HepG2 (cell line): ENCODE data around the gene SHLD1. TPM values are rescaled to one million over a fixed set of nuclear protein-coding genes. Genes with fewer than 3 reads are reported as not detected.
A peak's percentile ranks its signal among the peaks of the same experiment; 100 is the strongest.

Experiments
- ATRX ChIP-seq: sonication (generic); formaldehyde crosslinking; IDR thresholded peaks from 2 replicates; pipeline ENCODE4 v1.4.0; 2020; ENCODE audit warnings: missing genetic modification reagents, borderline replicate concordance
- CREM ChIP-seq, 2 experiments: sonication (generic) in 1 of 2; formaldehyde crosslinking in 1 of 2; IDR thresholded peaks; 2 replicates each; pipeline versions ENCODE4 v1.4.0 to v1.6.1; 2016 to 2020; ENCODE audit warnings: antibody characterized with exemption in 1 of 2, mild to moderate bottlenecking in 1 of 2, missing genetic modification reagents in 1 of 2
- FOXJ3 ChIP-seq: sonication (generic); formaldehyde crosslinking; IDR thresholded peaks from 2 replicates; pipeline ENCODE4 v1.4.0; 2020; ENCODE audit warnings: missing genetic modification reagents, mild to moderate bottlenecking, borderline replicate concordance
- KDM6A ChIP-seq: IDR thresholded peaks from 2 replicates; pipeline ENCODE4 v1.6.1; 2016; ENCODE audit warnings: low read depth
- PAF1 ChIP-seq: IDR thresholded peaks from 2 replicates; pipeline ENCODE4 v1.6.1; 2016; ENCODE audit warnings: missing genetic modification reagents, missing compliant biosample characterization
- POLR2AphosphoS5 ChIP-seq: IDR thresholded peaks from 2 replicates; pipeline ENCODE4 v1.6.1; 2012; ENCODE audit warnings: low read depth, low read length
- POLR2G ChIP-seq: fragments of 200-400 bp; formaldehyde crosslinking; IDR thresholded peaks from 2 replicates; pipeline ENCODE4 v1.6.1; 2018; ENCODE audit warnings: mild to moderate bottlenecking, low read depth, low read length, moderate library complexity
- RBFOX2 ChIP-seq: fragments of 200-400 bp; formaldehyde crosslinking; IDR thresholded peaks from 2 replicates; pipeline ENCODE4 v1.6.1; 2017; ENCODE audit warnings: low read depth, mild to moderate bottlenecking, low read length
- SNRNP70 ChIP-seq: fragments of 200-400 bp; formaldehyde crosslinking; IDR thresholded peaks from 2 replicates; pipeline ENCODE4 v1.6.1; 2017; ENCODE audit warnings: mild to moderate bottlenecking, low read depth, low read length, moderate library complexity
- SOX5 ChIP-seq: IDR thresholded peaks from 2 replicates; pipeline ENCODE4 v1.6.1; 2016; ENCODE audit warnings: borderline replicate concordance
- SRY ChIP-seq: sonication (generic); formaldehyde crosslinking; IDR thresholded peaks from 2 replicates; pipeline ENCODE4 v1.8.0; 2022; ENCODE audit warnings: mild to moderate bottlenecking, missing genetic modification reagents
- TSC22D2 ChIP-seq: sonication (generic); formaldehyde crosslinking; IDR thresholded peaks from 2 replicates; pipeline ENCODE4 v1.5.1; 2020; ENCODE audit warnings: missing genetic modification reagents, mild to moderate bottlenecking, borderline replicate concordance
- U2AF1 ChIP-seq: fragments of 200-400 bp; formaldehyde crosslinking; optimal IDR thresholded peaks from 2 replicates; pipeline ENCODE3; 2017; ENCODE audit warnings: mild to moderate bottlenecking, low read depth, low read length
- ZKSCAN5 ChIP-seq: sonication (generic); formaldehyde crosslinking; IDR thresholded peaks from 2 replicates; pipeline ENCODE4 v1.5.1; 2020; ENCODE audit warnings: mild to moderate bottlenecking, missing genetic modification reagents
- ZNF33A ChIP-seq: sonication (generic); formaldehyde crosslinking; IDR thresholded peaks from 2 replicates; pipeline ENCODE4 v1.5.1; 2020; ENCODE audit warnings: missing genetic modification reagents, mild to moderate bottlenecking, moderate library complexity, borderline replicate concordance
- ZNF431 ChIP-seq: sonication (generic); formaldehyde crosslinking; IDR thresholded peaks from 2 replicates; pipeline ENCODE4 v1.9.0; 2022; ENCODE audit warnings: missing genetic modification reagents, low read depth, mild to moderate bottlenecking, borderline replicate concordance
- ZNF614 ChIP-seq: IDR thresholded peaks from 2 replicates; pipeline ENCODE4 v1.6.1; 2018; ENCODE audit warnings: missing biosample characterization, missing genetic modification reagents, inconsistent platforms, borderline replicate concordance
- ZNF782 ChIP-seq: sonication (generic); formaldehyde crosslinking; IDR thresholded peaks from 2 replicates; pipeline ENCODE4 v1.4.0; 2020; ENCODE audit warnings: missing genetic modification reagents, mild to moderate bottlenecking, borderline replicate concordance
- polyA plus RNA-seq, 8 experiments: library from polyadenylated mRNA; depleted of rRNA in 3 of 8; stranded (reverse) in 7 of 8; unstranded in 1 of 8; fragments of >200 nt; fragmentation: Illumina TruSeq in 4 of 8; extraction: Trizol in 4 of 8; gene quantifications; 2 replicates each; pipeline versions ENCODE4 v1.2.1 to v1.2.3, GENCODE V29; 2011 to 2016; ENCODE audit warnings: low read depth in 4 of 8, missing spikeins in 1 of 8, mixed read lengths in 1 of 8; ENCODE audit not compliant: insufficient read depth in 1 of 8
- total RNA-seq, 5 experiments: library from RNA; depleted of rRNA; stranded (reverse); fragments of >200 nt; fragmentation: Illumina TruSeq; extraction: Trizol; gene quantifications; 2 replicates each; pipeline ENCODE4 v1.2.3, GENCODE V29; 2016; ENCODE audit warnings: low read depth in 1 of 5
- TF ChIP-seq, protein P1 (sequence below): fragments of 450-650 bp; IDR thresholded peaks from 2 replicates; pipeline ENCODE4 v1.6.1; 2017; ENCODE audit warnings: mild to moderate bottlenecking
- TF ChIP-seq, protein P2 (sequence below): sonication (generic); formaldehyde crosslinking; IDR thresholded peaks from 2 replicates; pipeline ENCODE4 v1.4.0; 2020; ENCODE audit warnings: missing genetic modification reagents, borderline replicate concordance
- TF ChIP-seq, protein P3 (sequence below): sonication (generic); formaldehyde crosslinking; IDR thresholded peaks from 2 replicates; pipeline ENCODE4 v1.8.0; 2022; ENCODE audit warnings: missing genetic modification reagents, mild to moderate bottlenecking, inconsistent platforms, borderline replicate concordance

Gene SHLD1
- total and polyA plus RNA-seq, 2 of the 13 experiments (the other 11 are each of a cell fraction or from before 2014, with no cell fraction given) = 8.9 to 10.0 TPM

- TF ChIP-seq, protein P1, sequence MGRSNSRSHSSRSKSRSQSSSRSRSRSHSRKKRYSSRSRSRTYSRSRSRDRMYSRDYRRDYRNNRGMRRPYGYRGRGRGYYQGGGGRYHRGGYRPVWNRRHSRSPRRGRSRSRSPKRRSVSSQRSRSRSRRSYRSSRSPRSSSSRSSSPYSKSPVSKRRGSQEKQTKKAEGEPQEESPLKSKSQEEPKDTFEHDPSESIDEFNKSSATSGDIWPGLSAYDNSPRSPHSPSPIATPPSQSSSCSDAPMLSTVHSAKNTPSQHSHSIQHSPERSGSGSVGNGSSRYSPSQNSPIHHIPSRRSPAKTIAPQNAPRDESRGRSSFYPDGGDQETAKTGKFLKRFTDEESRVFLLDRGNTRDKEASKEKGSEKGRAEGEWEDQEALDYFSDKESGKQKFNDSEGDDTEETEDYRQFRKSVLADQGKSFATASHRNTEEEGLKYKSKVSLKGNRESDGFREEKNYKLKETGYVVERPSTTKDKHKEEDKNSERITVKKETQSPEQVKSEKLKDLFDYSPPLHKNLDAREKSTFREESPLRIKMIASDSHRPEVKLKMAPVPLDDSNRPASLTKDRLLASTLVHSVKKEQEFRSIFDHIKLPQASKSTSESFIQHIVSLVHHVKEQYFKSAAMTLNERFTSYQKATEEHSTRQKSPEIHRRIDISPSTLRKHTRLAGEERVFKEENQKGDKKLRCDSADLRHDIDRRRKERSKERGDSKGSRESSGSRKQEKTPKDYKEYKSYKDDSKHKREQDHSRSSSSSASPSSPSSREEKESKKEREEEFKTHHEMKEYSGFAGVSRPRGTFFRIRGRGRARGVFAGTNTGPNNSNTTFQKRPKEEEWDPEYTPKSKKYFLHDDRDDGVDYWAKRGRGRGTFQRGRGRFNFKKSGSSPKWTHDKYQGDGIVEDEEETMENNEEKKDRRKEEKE = no peak
- TF ChIP-seq RBFOX2 (no peak), ZNF614 (CRISPR knock-in tag) (0 out of 2 replicates have a peak, but pooled peaks have one; percentile 14), POLR2AphosphoS5 (no peak), POLR2G (no peak), SOX5 (CRISPR knock-in tag) (peak; percentile 87), ATRX (CRISPR knock-in tag) (no peak), KDM6A (CRISPR knock-in tag) (no peak), ZKSCAN5 (CRISPR knock-in tag) (no peak), TSC22D2 (CRISPR knock-in tag) (no peak), PAF1 (CRISPR knock-in tag) (no peak), ZNF782 (CRISPR knock-in tag) (no peak), ZNF33A (CRISPR knock-in tag) (no peak), FOXJ3 (CRISPR knock-in tag) (no peak), SRY (no peak), CREM (IDR thresholded peaks at IDR 0.05) (peak; percentile 71), CREM (CRISPR knock-in tag; IDR thresholded peaks at IDR 0.05) (no peak), U2AF1 (no peak), SNRNP70 (no peak), ZNF431 (no peak)
- TF ChIP-seq, protein P2, sequence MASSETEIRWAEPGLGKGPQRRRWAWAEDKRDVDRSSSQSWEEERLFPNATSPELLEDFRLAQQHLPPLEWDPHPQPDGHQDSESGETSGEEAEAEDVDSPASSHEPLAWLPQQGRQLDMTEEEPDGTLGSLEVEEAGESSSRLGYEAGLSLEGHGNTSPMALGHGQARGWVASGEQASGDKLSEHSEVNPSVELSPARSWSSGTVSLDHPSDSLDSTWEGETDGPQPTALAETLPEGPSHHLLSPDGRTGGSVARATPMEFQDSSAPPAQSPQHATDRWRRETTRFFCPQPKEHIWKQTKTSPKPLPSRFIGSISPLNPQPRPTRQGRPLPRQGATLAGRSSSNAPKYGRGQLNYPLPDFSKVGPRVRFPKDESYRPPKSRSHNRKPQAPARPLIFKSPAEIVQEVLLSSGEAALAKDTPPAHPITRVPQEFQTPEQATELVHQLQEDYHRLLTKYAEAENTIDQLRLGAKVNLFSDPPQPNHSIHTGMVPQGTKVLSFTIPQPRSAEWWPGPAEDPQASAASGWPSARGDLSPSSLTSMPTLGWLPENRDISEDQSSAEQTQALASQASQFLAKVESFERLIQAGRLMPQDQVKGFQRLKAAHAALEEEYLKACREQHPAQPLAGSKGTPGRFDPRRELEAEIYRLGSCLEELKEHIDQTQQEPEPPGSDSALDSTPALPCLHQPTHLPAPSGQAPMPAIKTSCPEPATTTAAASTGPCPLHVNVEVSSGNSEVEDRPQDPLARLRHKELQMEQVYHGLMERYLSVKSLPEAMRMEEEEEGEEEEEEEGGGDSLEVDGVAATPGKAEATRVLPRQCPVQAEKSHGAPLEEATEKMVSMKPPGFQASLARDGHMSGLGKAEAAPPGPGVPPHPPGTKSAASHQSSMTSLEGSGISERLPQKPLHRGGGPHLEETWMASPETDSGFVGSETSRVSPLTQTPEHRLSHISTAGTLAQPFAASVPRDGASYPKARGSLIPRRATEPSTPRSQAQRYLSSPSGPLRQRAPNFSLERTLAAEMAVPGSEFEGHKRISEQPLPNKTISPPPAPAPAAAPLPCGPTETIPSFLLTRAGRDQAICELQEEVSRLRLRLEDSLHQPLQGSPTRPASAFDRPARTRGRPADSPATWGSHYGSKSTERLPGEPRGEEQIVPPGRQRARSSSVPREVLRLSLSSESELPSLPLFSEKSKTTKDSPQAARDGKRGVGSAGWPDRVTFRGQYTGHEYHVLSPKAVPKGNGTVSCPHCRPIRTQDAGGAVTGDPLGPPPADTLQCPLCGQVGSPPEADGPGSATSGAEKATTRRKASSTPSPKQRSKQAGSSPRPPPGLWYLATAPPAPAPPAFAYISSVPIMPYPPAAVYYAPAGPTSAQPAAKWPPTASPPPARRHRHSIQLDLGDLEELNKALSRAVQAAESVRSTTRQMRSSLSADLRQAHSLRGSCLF (CRISPR knock-in tag) = no peak
- TF ChIP-seq, protein P3, sequence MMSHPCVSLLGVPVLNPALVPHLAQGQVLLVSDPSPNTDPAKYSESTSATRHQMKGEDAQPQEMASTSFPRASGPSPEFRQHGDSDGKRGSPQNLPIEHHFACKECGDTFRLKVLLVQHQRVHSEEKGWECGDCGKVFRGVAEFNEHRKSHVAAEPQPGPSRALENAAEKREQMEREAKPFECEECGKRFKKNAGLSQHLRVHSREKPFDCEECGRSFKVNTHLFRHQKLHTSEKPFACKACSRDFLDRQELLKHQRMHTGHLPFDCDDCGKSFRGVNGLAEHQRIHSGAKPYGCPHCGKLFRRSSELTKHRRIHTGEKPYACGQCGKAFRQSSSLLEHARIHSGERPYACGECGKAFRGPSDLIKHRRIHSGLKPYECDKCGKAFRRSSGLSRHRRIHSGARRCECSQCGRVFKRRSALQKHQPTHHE = no peak
These were observed 81.5 kb downstream of the SHLD1 start (continued) for GRCh38 chr20:5831539-5832237.
